Endothelial cell of umbilical vein (primary cell): Measurements from ENCODE around the gene SYNPO2.

Source experiments
- EZH2 ChIP-seq: IDR thresholded peaks from 2 replicates; pipeline ENCODE4 v1.6.1; 2012; ENCODE audit warnings: borderline replicate concordance, low read depth, mild to moderate bottlenecking, moderate library complexity, low read length, inconsistent platforms; ENCODE audit not compliant: severe bottlenecking
- FOS ChIP-seq: IDR thresholded peaks from 2 replicates; pipeline ENCODE4 v1.6.1; 2011; ENCODE audit warnings: mild to moderate bottlenecking, low read length, moderate library complexity, borderline replicate concordance; ENCODE audit not compliant: insufficient read depth
- POLR2A ChIP-seq: IDR thresholded peaks from 2 replicates; pipeline ENCODE4 v1.6.1; 2012; ENCODE audit warnings: low read depth, mild to moderate bottlenecking, control low read depth, low read length
- POLR2AphosphoS5 ChIP-seq: IDR thresholded peaks from 2 replicates; pipeline ENCODE4 v1.6.1; 2012; ENCODE audit warnings: low read depth, mild to moderate bottlenecking, control low read depth, low read length, moderate library complexity; ENCODE audit not compliant: insufficient read depth
- TF ChIP-seq, protein P1 (sequence below), 2 donors: IDR thresholded peaks; 1 replicate in 1 of 2; 2 replicates in 1 of 2; pipeline ENCODE4 v1.5.1; 2011; ENCODE audit warnings: low read length in 2 of 2, mild to moderate bottlenecking in 2 of 2, moderate library complexity in 2 of 2, control low read depth in 1 of 2, inconsistent platforms in 1 of 2, low read depth in 1 of 2; ENCODE audit not compliant: insufficient read depth in 1 of 2; ENCODE audit errors: extremely low read depth in 1 of 2

DNA sequence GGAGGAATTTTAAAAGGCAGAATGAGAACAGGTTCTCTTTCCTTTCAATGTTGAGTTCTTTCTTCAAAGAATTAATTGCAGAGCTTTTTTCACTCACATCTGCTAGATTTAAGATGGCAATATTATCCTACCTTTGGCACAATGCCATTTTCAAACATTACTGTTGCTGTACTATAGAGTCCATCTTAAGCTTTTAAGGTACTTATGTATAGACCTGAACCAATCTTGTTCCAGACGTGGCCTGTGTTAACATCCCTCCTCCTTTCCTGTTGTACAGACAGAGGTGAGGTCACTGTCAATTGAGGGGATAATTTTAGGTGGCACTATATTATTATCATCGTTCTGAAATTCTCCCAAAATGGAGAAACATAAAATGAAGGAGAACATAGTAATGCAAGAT, 194.0 kb downstream of the SYNPO2 start:
- TF ChIP-seq POLR2A: no peak
- no peak for TF ChIP-seq EZH2
- TF ChIP-seq, protein P1, sequence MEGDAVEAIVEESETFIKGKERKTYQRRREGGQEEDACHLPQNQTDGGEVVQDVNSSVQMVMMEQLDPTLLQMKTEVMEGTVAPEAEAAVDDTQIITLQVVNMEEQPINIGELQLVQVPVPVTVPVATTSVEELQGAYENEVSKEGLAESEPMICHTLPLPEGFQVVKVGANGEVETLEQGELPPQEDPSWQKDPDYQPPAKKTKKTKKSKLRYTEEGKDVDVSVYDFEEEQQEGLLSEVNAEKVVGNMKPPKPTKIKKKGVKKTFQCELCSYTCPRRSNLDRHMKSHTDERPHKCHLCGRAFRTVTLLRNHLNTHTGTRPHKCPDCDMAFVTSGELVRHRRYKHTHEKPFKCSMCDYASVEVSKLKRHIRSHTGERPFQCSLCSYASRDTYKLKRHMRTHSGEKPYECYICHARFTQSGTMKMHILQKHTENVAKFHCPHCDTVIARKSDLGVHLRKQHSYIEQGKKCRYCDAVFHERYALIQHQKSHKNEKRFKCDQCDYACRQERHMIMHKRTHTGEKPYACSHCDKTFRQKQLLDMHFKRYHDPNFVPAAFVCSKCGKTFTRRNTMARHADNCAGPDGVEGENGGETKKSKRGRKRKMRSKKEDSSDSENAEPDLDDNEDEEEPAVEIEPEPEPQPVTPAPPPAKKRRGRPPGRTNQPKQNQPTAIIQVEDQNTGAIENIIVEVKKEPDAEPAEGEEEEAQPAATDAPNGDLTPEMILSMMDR (IDR thresholded peaks at IDR 0.05; ENCODE audit: extremely low read depth in 1 of 2, insufficient read depth in 1 of 2, low read depth in 1 of 2, low read length in 2 of 2): no peak
- TF ChIP-seq POLR2AphosphoS5: no peak
- no peak for TF ChIP-seq FOS
